IPS DF 4.7 (cell line): ENCODE measurements around the gene SCN5A.

Experiments used
- DNase-seq: peaks from one replicate; pipeline ENCODE4 v3.0.0-alpha.2; 2013; ENCODE audit warnings: low spot score; ENCODE audit errors: extremely low read depth

SCN5A gene

DNA sequence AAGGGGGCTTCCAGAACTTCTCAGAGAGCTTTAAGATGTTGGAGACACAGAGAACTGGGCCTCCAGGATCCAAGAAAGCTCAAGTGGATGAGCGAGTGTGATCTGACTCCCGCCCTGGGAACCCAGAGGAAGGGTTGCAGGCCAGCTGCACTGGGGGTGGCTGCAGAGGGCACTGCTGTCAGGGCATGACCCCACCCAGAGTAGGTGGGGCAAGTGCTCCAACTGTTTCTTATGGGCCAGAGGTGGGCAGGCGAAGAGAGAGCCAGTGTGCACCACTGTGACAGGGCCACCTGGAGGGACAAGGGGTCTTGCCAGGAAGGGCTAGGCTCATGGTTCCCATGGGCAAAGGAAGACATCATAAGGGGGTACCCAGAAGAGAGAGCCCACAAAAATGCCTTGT is 104.6 kb downstream of the SCN5A start:
- no peak for DNase-seq

- DNase-seq: no peak
Observed at GRCh38 chr3:38543586-38543985, 105.9 kb downstream of the SCN5A start.

DNA sequence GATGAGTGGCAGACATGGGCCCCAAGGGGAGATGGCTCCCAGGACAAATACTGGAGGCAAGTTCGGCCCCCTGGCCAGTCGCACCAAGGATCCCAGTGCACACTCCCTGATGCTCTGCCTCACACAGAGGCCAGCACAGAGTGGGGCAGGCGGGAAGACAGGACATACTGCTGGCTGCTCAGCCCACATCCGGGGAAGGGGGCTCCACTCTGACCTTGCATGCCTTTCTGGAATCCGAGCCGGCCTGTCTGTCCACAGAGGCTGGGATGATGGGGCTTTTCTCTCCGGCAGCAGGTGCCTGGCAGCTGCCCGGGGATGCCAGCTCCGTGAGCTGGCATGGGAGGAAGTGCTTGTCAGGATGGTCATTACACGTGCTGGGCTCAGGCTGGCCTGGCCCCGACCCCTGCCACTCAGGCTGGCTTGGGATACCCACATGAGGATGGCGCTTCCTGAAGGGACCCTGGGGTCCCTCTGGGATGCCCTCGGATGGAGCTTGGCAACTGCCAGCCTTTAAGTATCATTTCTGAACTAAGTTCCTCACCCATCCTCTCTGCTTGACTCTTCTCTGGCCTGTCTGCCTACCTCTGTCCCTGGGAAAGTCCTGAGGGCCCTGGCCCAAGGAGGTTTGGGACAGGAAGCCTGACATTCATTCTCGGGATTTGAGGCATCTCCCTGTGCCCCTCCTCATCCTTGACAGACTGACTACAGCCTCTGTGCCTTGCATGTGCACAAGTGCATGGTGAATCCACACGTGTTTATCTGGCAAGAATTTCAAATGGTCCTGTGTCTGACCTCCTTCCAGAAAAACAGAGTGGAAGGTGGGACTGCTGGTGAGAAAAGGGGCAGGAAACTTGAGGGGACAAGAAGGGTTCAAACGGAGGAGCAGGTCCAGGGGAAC is 106.8 kb downstream of the SCN5A start:
- DNase-seq: no peak

- DNase-seq: no peak
Observed at GRCh38 chr3:38541806-38542205, 107.7 kb downstream of the SCN5A start.

DNA sequence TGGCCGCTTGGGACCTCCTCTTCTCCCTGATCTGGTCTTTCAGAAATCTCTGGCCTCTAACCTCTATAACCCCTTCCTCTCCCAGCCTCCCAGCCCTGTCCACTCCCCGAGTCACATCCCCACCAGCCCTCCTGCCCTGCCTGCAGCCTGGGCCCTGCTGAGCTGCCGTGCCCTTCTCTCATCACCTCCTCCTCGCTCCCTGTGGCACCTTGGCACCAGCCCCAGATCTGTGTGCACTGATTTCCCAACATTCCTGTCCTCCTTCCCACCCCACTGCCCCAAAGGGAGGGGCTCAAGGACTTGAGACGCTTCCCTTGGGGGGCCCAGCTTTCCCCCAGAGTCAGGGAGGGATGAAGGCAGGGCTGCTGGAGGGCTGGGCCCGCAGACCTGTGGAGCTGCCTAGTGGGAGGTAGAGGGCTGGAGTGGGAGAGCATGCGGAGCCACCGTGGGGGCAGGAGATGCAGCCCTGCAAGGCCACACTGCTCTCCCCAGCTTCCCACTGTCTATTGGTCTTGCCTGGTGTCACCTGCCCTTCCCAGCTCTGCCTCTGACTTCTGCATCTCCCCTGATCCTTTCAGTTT is 110.6 kb downstream of the SCN5A start:
- no peak for DNase-seq

GRCh38 chr3:38536671-38537070 is 112.8 kb downstream of the SCN5A start:
- DNase-seq: no peak

DNA sequence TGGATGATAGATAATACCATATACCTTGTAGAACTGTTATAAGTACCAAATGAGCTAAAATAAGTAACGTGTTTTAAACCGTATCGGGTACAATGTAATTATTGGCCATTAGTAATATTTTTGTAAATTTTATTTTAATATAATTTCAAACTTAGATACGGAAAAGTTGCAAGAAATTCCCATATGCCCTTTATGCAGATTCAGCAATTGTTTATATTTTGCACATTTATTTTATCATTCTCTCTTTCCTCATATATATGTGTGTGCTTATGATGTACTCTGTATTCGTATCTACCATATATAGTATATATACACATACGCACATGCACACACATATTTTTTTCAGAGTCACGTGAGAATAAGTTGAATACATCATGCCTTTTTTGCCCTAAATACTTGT is 114.9 kb downstream of the SCN5A start:
- DNase-seq: no peak

- DNase-seq: no peak
Observed at GRCh38 chr3:38534180-38534579, 115.3 kb downstream of the SCN5A start.

DNA sequence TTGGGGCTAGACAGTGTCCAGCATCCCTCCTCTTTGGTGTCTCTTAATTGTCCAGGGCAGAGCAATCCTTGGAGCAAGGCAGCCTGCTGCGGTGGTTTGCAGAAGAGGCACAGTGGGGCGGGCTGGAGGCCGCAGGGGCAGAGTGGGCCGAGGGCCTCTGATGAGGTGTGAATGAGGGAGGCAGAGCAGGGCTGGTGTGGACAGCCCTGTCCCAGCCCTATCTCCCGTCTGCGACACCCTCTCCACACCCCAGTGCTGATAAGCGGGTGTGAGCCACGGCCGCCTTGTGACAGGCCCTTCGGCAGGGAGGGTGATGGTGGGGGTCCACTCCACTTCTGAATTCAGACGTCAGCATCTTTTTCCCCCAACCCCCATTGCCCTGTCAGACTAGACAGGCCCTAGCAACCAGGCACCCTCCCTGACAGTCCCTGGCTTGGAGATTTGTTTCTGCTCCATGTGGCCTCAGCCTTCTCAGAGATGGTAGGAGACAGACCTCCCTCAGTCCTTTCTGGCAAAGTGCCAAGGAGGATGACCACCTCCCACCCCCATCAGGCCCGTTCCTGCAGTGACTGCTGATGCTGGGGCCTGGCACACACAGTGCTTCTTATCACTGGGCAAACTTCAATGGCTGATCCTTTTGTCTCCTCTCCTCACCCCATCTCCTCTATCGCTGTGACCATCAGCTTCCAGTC is 116.1 kb downstream of the SCN5A start:
- no peak for DNase-seq

DNA sequence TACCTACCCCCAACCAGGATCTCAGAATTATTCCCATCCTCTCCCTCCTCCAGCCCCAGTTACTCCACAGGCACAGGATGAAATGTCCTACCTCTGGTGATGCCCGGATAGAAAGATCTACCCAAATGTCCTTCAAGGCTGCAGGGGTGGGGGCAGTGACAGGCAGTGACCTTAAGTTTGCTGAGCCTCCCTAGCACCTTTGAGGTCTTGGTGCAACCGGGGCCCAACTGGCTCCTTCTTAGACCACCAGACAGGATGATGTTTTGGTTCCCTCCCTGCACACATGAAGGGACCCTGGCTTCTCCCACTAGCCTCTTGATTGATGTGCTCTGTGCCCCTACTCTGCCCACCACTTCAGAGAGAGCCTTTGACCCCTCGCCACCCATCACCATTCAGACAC is 117.0 kb downstream of the SCN5A start:
- no peak for DNase-seq

DNA sequence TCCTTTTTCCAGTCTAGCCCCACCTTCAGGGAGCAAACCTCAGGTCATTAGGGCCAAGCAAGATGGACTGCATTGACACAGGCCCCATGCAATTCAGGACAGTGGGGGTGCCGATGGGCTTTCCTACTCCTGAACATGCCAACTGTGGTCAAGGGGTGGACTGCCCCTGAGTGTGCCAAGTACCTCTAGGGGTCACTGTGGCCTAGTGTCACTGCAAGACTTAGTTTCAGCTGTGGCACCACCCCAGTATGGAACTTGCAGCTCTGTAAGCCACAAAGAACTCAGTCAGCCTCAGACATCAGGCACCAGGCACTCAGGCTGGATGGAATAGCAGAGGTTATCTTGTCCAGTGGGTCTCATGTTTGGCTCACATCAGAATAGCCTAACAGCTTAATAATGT is 121.0 kb downstream of the SCN5A start:
- DNase-seq: peak; percentile 7

GRCh38 chr3:38526792-38527191 is 122.7 kb downstream of the SCN5A start:
- DNase-seq: no peak

- no peak for DNase-seq
Observed at GRCh38 chr3:38524141-38524739, 125.2 kb downstream of the SCN5A start.

GRCh38 chr3:38522002-38522401 is 127.5 kb downstream of the SCN5A start:
- DNase-seq: no peak

GRCh38 chr3:38521391-38521987 is 128.0 kb downstream of the SCN5A start:
- DNase-seq: peak; percentile 89

- no peak for DNase-seq
Observed at GRCh38 chr3:38519651-38520050, 129.8 kb downstream of the SCN5A start.

GRCh38 chr3:38519000-38519399 is 130.5 kb downstream of the SCN5A start:
- no peak for DNase-seq

DNA sequence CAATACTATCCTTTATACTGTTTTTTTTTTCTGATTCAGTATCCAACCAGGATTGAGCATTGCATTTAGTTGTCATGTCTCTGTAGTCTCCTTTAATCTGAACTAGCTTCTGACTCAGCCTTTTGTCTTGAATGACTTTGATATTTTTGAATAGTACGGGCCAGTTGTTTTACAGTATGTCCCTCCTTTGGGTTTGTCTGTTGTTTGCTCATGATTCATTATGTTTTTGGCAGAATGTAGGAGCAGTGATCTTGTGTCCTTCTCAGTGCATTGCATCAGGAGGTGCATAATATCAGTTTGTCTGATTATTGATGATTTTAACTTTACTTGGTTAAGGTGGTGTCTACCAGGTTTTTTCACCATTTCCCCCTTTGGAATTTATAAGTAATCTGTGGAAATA is 132.8 kb downstream of the SCN5A start:
- no peak for DNase-seq

- no peak for DNase-seq
Observed at GRCh38 chr3:38515367-38515766, 134.1 kb downstream of the SCN5A start.

DNA sequence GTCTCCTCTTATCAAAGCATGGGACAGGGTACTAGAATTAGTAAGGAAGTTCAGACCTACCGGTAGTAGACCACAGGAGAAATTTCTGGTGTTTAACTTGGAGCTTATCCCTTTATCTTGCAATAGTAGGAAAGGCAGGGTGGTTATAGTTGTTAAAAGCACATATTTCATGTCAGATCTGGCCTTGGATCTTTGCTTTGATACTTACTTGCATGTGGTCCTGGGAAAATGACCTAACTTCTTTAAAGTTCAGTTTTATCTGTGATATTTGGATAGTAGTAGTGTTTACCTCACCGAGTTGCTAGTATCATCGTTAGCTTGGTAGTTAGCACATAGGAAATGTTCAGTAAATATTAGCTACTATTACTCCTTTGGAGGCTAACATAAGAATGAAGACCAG is 137.9 kb downstream of the SCN5A start:
- no peak for DNase-seq

- DNase-seq: no peak
Observed at GRCh38 chr3:38510631-38511030, 138.9 kb downstream of the SCN5A start.

GRCh38 chr3:38509732-38510131 is 139.8 kb downstream of the SCN5A start:
- no peak for DNase-seq
